ENCODE measurements around the gene PRICKLE3.
"Not testable (repeated sequence)": the region's sequence is repeated elsewhere in the genome, so short reads cannot be mapped to it uniquely, and the experiment has no call there.

PRICKLE3 gene

DNA sequence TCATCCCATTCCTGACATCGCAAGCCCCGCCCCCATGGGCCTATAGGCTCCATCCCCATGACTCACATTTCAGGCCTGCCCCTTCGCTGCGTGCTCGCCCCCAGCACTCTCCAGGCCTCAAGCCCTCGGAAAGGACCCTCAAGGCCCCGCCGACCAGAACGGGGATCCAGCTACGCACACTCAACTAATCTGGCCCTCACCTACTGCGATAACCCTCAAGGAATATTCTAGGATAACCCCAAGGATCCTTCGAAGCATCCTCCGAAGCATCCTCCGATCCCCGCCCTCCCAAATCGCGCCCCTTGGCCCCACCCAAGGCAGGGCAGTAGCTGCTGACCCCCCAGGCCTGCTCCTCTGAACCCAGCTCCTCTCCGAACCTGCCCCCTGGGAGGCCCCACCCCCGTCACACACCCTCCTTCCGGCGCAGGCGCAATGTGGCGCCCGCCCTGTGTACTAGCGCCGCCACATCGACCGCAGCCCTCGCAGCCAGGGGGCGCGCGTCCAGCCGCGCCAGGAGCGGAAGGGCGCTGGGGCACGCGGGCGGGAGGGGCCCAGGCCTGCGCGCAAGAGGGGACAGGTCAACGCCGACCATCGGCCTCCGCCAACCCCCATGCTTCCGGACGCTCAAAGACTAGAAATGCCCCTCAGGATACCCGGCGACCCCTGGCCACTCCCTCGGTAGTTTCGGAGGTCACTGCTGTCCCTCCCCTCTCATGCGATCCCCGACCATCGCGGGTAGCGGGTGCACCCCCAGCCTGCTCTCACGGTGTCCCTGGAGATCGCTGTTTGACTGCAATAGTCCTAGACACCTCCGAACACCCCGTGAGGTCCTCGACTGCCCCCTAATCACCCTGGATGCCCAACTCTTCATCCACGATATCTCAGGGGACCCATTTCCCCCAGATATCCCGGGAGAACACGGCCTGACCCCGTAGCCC lies 30.0 kb downstream of the PRICKLE3 start:
- peak; percentile 82 for DNase-seq

DNA sequence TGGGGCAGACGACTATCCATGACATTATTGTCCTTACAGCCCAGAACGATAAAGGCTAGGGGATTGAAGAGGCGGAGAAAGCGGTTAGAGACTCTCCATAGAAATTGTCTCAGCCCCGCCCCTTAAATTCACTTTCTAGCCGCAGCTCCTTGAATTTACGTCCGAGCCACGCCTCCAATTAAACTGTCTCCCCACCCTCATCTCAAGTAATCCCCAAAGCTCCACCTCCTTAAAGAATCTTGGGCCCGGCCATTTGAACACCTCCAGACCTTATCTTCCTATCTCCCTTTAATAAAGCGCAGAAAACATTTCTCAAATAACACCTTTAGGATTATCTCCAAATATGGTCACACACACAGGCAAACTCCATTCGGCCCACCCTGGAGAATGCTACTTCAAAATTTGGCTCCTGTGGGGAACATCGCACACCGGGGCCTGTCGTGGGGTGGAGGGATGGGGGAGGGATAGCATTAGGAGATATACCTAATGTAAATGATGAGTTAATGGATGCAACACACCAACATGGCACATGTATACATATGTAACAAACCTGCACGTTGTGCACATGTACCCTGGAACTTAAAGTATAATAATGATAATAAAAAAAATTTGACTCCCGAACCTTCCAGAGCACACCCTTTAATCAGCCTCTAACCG lies 30.8 kb downstream of the PRICKLE3 start:
- no peak for DNase-seq

DNA sequence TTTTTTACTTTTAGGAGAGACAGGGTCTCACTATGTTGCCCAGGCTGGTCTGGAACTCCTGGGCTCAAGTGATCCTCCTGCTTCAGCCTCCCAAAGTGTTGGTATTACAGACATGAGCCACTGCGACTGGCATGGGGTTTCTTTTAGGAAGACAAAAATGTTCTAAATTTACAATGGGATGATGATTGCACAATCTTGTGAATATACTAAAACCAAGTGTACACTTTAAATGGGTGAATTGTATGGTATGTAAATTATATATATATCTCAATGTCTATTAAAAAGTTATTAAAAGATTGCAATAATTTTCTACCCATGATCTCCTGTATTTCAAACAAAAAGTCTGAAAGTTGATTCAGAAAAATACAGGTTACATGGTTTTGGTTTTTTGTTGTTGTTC lies 32.7 kb downstream of the PRICKLE3 start:
- no peak for DNase-seq

GRCh38 chrX:49149291-49149690 lies 36.9 kb downstream of the PRICKLE3 start:
- DNase-seq: not testable (repeated sequence)

GRCh38 chrX:49148390-49149100 lies 37.6 kb downstream of the PRICKLE3 start:
- not testable (repeated sequence) for DNase-seq

- no peak for DNase-seq
Measured at GRCh38 chrX:49147936-49148335, 38.2 kb downstream of the PRICKLE3 start.

DNA sequence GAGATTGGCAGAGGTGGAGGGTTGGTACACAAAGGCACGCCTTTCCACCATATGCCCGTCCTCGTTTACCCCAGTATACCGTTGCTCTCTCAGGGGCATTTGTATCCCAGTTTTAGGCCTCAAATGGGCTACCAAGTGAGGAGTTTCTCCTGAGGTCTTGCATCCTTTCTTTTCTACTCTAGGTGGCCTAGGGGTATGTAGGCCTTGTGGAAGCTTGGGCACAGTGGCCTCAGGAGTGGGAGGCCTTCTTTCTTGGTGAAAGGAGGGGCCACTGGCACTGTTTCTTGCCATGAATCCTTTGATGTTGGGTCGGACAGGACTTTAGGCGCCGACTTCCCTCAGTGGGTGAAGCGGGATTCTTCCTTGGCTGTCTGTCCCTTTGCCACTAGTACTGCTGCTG lies 38.9 kb downstream of the PRICKLE3 start:
- DNase-seq: no peak

DNA sequence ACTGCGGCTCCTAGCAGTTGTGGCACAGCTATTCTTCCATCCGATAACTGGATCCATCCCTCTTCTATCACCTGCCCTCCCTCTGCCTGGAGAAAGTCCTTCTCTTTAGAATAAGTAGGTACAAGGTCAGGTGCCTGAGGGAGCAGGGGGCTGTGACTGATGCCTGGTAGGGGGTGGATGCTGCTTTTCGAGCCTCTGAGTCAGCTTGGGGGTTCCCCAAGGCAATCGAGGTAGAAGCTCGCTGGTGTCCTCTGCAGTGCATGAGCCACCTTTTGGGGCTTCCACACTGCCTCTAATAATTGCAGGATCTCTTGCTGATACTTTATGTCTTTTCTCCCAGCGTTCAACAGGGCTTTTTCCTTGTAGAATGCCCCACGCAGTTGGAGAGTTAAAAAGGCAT lies 43.0 kb downstream of the PRICKLE3 start:
- DNase-seq: not testable (repeated sequence)

- not testable (repeated sequence) for DNase-seq
Measured at GRCh38 chrX:49142264-49142663, 43.9 kb downstream of the PRICKLE3 start.

DNA sequence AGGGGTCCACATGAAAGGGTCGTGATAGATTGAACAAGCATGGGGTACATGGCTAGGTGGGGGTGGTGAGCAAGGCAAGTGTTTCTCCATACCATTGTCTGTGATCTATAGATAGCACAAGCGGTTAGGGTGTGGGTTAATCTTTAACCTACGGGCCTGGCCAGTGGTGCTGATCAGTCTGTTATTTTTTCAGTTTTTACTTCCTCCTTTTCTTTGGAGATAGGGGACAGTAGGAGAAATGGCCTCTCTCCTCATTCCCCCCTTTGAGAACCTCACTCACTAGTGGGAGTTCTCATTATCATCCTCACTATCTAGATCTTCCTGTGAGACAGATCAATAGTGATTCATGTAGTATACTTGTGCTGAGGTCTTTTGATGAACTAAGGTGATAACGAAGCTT lies 46.5 kb downstream of the PRICKLE3 start:
- DNase-seq: no peak

DNA sequence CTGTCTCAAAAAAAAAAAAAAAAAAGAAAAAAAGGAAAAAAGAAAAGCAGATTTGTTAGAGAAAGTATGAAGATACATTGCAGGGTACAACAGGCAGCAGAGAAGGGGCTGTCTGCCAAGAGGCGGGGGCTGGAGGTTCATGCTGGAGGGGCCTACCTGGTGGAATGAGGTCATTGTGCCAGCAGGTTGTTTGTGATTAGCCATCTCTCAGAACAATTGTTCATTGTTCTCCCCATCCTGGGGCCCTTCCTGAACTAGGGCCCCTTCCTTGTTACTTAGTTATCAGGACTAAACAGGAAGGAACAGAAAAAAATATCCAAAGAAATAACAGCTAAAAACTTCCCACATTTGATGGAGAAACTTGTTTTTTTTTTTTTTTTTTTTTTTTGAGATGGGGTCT lies 48.7 kb downstream of the PRICKLE3 start:
- no peak for DNase-seq

GRCh38 chrX:49133759-49134158 lies 52.4 kb downstream of the PRICKLE3 start:
- DNase-seq: no peak

- DNase-seq: not testable (repeated sequence)
Measured at GRCh38 chrX:49132275-49132674, 53.9 kb downstream of the PRICKLE3 start.

DNA sequence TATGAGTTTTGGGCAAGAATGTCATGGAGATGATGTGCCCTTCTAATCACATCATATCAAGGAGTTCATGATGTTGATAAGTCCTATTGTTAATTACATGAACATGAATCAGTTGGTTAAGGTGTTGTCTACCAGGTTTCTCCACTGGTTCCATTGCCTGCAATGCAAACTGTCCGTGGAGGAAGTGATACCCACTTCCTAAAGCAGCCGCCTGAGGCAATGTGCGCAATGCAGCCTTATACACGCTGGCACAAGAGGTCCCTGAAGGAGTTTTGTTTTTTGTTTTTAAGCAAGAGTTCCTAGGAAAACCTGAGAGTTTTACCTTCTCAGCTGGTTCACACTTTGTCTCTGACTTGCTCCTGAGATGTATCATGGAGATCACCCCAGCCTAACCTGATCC lies 56.7 kb downstream of the PRICKLE3 start:
- DNase-seq: no peak

DNA sequence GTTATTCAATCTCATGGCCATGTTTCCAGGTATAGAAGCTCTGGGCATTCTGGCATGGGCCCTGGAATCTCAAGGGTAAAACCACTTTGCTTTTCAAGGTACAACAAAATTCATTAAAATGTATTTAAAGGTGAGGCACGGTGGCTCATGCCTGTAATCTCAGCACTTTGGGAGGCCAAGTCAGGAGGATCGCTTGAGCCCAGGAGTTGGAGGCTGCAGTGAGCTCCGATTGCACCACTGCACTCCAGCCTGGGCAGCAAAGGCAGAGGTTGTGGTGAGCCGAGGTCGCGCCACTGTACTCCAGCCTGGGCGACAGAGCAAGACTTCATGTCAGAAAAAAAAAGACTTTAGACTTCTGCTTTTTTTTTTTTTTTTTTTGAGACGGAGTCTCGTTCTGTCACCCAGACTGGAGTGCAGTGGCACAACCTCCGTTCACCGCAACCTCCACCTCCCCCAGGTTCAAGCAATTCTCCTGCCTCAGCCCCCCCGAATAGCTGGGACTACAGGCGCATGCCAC lies 58.4 kb downstream of the PRICKLE3 start:
- DNase-seq: not testable (repeated sequence)
